ENCODE data around the gene SARNP. TPM values are rescaled to one million over a fixed set of nuclear protein-coding genes. Genes with fewer than 3 reads are reported as not detected.

SARNP gene
- total and polyA plus RNA-seq, 10 of the 15 experiments (the other 5 are each of a cell fraction or from before 2014, with no cell fraction given) = 77.6 to 445 (median 188) TPM

DNA sequence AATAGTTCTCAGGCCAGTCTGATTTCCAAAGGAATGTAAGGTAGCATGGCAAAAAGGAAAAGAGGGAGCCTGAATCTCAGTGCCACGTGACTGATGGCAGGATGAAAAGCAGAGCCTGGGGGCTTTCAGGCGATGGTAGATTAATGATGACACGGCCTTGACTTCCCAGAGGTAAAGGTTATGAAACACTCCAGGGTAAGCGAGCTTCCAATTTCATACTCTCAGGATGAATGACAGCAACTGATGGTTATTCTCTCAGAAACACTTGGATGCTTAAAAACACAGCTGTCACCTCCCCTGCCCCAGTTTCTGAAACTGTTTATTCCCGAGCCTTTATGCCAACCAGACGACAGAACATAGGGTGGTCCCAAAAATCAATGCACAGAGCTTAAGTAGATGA, 45.8 kb downstream of the SARNP start:
- H2AFZ ChIP-seq (ENCODE audit: control insufficient read depth, low read depth, low read length) = no peak overlapping the region
- intact Hi-C loops (cut with micrococcal nuclease; ENCODE audit: unreplicated experiment) = no loop called here
- no TSS peak for BruUV-seq (replicated peaks)
- H3K4me1 ChIP-seq (ENCODE audit: control insufficient read depth, insufficient read depth, low read length) = no peaks in the 10 kb centered on the region
- RAD21 ChIA-PET (ENCODE audit: unreplicated experiment) = interaction anchor here (0.7 kb wide), 1 partner anchor 23 kb away, joined by 3 read pairs; no protein-coding TSS in a partner anchor
- POLR2A ChIA-PET = interaction anchor here (0.5 to 1.2 kb wide), 2 partner anchors 25 to 398 kb away, joined by 3 read pairs; no protein-coding TSS in a partner anchor
- no peak overlapping the region for H3K4me3 ChIP-seq
- no peaks in the 10 kb centered on the region for H3K27me3 ChIP-seq (replicated peaks in 1 of 2; ENCODE audit: control insufficient read depth in 2 of 2, insufficient read depth in 2 of 2, low read length in 1 of 2)
- no peak overlapping the region for H3K27ac ChIP-seq (ENCODE audit: control insufficient read depth, insufficient read depth)
- DNase-seq (ENCODE audit: low read depth, low spot score) (no peak), ATAC-seq (no peak), FAIRE-seq (no peak)
- TF ChIP-seq MTA3 (IDR thresholded peaks at IDR 0.05; ENCODE audit: borderline replicate concordance, low read length) = no peak
- TF ChIP-seq ETV6 (conservative IDR thresholded peaks at IDR 0.05 in 1 of 2, IDR thresholded peaks at IDR 0.05 in 1 of 2; ENCODE audit: borderline replicate concordance in 1 of 2, low read depth in 1 of 2) = no peak
- no peak overlapping the region for H3K4me2 ChIP-seq (ENCODE audit: control insufficient read depth, insufficient read depth)
- CTCF ChIA-PET = interaction anchor here (1.1 to 2.1 kb wide), 4 partner anchors 24 to 257 kb away, joined by 3 to 9 read pairs (median 4); no protein-coding TSS in a partner anchor
- 96% methylated on average over 6 of the region's 6 CpGs for WGBS (ENCODE audit: insufficient coverage, insufficient replicate concordance, low lambda C conversion rate, missing lambda C conversion rate)
- H4K20me1 ChIP-seq (ENCODE audit: control insufficient read depth, insufficient read depth) = no peaks in the 10 kb centered on the region
- H3K79me2 ChIP-seq (ENCODE audit: control insufficient read depth, insufficient read depth, low read length) = no peaks in the 10 kb centered on the region; the same call in 1 of the 2 replicates
- H3K36me3 ChIP-seq (ENCODE audit: control insufficient read depth in 2 of 2, insufficient read depth in 2 of 2, low read length in 1 of 2) = peaks cover 0 to 11% of the 10 kb centered on the region in 2 experiments; a peak in 3 of 4 replicates
- SMC1A ChIA-PET (ENCODE audit: uncharacterized antibody, unreplicated experiment) = interaction anchor here (1.0 to 2.9 kb wide), 5 partner anchors 14 to 45 kb away, joined by 3 to 11 read pairs (median 4); partner anchors contain the start of gene GDF11
- in situ Hi-C loops (cut with MboI) = no loop called here
- H3K9ac ChIP-seq (ENCODE audit: control insufficient read depth, insufficient read depth, low read length) = no peak overlapping the region
- H3K9me3 ChIP-seq (replicated peaks; ENCODE audit: control insufficient read depth, insufficient read depth, low read length) = no peaks in the 10 kb centered on the region

DNA sequence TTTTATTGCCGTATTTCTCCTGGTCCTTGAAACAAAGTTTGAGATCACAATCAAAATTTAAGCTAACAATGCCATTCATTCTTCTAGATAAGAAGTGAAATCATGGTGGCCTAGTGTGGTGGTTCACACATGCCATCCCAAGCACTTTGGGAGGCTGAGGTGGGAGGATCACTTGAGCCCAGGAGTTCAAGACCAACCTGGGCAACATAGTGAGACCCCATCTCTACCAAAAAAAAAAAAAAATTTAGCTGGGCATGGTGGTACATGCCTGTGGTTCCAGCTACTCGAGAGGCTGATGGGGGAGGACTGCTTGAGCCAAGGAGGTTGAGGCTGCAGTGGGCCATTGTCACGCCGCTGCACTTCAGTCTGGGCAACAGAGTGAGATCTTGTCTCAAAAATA, 50.4 kb downstream of the SARNP start:
- RAD21 ChIA-PET (ENCODE audit: unreplicated experiment) = interaction anchor here (0.7 kb wide), 1 partner anchor 215 kb away, joined by 4 read pairs; no protein-coding TSS in a partner anchor
- BruUV-seq (replicated peaks) = no TSS peak
- POLR2A ChIA-PET = interaction anchor here (0.7 kb wide), 1 partner anchor 47 kb away, joined by 3 read pairs; the partner anchor contains the start of gene RDH5
- ATAC-seq (no peak), DNase-seq (ENCODE audit: low read depth, low spot score) (no peak), FAIRE-seq (no peak)
- Histone ChIP-seq H4K20me1 (ENCODE audit: control insufficient read depth, insufficient read depth) (no peaks in the 10 kb centered on the region), H3K27ac (ENCODE audit: control insufficient read depth, insufficient read depth) (no peak overlapping the region), H3K9ac (ENCODE audit: control insufficient read depth, insufficient read depth, low read length) (no peak overlapping the region), H3K27me3 (replicated peaks in 1 of 2; ENCODE audit: control insufficient read depth in 2 of 2, insufficient read depth in 2 of 2, low read length in 1 of 2) (no peaks in the 10 kb centered on the region), H3K36me3 (ENCODE audit: control insufficient read depth in 2 of 2, insufficient read depth in 2 of 2, low read length in 1 of 2) (peaks cover 0 to 7% of the 10 kb centered on the region in 2 experiments; a peak in 3 of 4 replicates), H3K4me3 (no peak overlapping the region), H3K4me1 (ENCODE audit: control insufficient read depth, insufficient read depth, low read length) (no peaks in the 10 kb centered on the region), H3K79me2 (ENCODE audit: control insufficient read depth, insufficient read depth, low read length) (no peaks in the 10 kb centered on the region; the same call in 1 of the 2 replicates), H3K9me3 (replicated peaks; ENCODE audit: control insufficient read depth, insufficient read depth, low read length) (no peaks in the 10 kb centered on the region), H2AFZ (ENCODE audit: control insufficient read depth, low read depth, low read length) (no peak overlapping the region), H3K4me2 (ENCODE audit: control insufficient read depth, insufficient read depth) (no peak overlapping the region)
- CTCF ChIA-PET = interaction anchor here (1.0 to 1.3 kb wide), 2 partner anchors 29 to 31 kb away, joined by 3 to 4 read pairs; no protein-coding TSS in a partner anchor
- in situ Hi-C loops (cut with MboI) = no loop called here
- intact Hi-C loops (cut with micrococcal nuclease; ENCODE audit: unreplicated experiment) = no loop called here
- SMC1A ChIA-PET (ENCODE audit: uncharacterized antibody, unreplicated experiment) = interaction anchor here (0.7 to 2.2 kb wide), 3 partner anchors 13 to 49 kb away, joined by 3 to 6 read pairs (median 4); no protein-coding TSS in a partner anchor
- WGBS (ENCODE audit: insufficient coverage, insufficient replicate concordance, low lambda C conversion rate, missing lambda C conversion rate) = 97% methylated on average over 4 of the region's 4 CpGs
- TF ChIP-seq SMARCA5 (IDR thresholded peaks at IDR 0.05) (no peak), POLR2A (IDR thresholded peaks at IDR 0.05; ENCODE audit: low read depth, low read length) (no peak), GABPA (IDR thresholded peaks at IDR 0.05; ENCODE audit: low read depth) (no peak), EZH2 (IDR thresholded peaks at IDR 0.05; ENCODE audit: borderline replicate concordance, control insufficient read depth, low read depth, low read length) (no peak), STAT3 (IDR thresholded peaks at IDR 0.05; ENCODE audit: low read depth, low read length) (no peak), SMC3 (IDR thresholded peaks at IDR 0.05; ENCODE audit: borderline replicate concordance, low read length) (no peak), SMAD5 (IDR thresholded peaks at IDR 0.05; ENCODE audit: low read depth) (no peak), ATF7 (IDR thresholded peaks at IDR 0.05; ENCODE audit: low read depth) (no peak), CBX3 (IDR thresholded peaks at IDR 0.05; ENCODE audit: borderline replicate concordance, low read depth) (no peak), NR2F1 (conservative IDR thresholded peaks at IDR 0.05) (no peak)
- TF ChIP-seq, protein P1, sequence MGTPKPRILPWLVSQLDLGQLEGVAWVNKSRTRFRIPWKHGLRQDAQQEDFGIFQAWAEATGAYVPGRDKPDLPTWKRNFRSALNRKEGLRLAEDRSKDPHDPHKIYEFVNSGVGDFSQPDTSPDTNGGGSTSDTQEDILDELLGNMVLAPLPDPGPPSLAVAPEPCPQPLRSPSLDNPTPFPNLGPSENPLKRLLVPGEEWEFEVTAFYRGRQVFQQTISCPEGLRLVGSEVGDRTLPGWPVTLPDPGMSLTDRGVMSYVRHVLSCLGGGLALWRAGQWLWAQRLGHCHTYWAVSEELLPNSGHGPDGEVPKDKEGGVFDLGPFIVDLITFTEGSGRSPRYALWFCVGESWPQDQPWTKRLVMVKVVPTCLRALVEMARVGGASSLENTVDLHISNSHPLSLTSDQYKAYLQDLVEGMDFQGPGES (IDR thresholded peaks at IDR 0.05) = no peak

All from GM12878 (cell line).